Measurements from ENCODE around the gene RAB31. TPM values are rescaled to one million over a fixed set of nuclear protein-coding genes. Genes with fewer than 3 reads are reported as not detected.

RAB31 gene
- polyA plus RNA-seq, 1 donor from 2014 or later, result 16.3 TPM

GRCh38 chr18:9871244-9871746 lies 163.2 kb downstream of the RAB31 start:
- Histone ChIP-seq H3F3A (ENCODE audit: insufficient read depth, low read length, poor library complexity, severe bottlenecking) (no peaks in the 10 kb centered on the region), H3K4me2 (ENCODE audit: low read length) (no peak overlapping the region), H3K79me2 (replicated peaks; ENCODE audit: insufficient read depth, low read length) (no peaks in the 10 kb centered on the region), H3K9me3 (ENCODE audit: low read length) (no peaks in the 10 kb centered on the region), H2AFZ (ENCODE audit: low read depth, low read length) (no peak overlapping the region), H3K4me3 (ENCODE audit: low read length) (no peak overlapping the region), H3K27ac (ENCODE audit: low read length) (no peak overlapping the region), H3K9me2 (ENCODE audit: insufficient read depth, low read length) (no peaks in the 10 kb centered on the region), H3K9ac (ENCODE audit: low read length) (no peak overlapping the region), H3K36me3 (ENCODE audit: insufficient read depth, low read length) (no peaks in the 10 kb centered on the region), H4K20me1 (ENCODE audit: insufficient read depth) (no peaks in the 10 kb centered on the region), H3K27me3 (ENCODE audit: insufficient read depth, low read depth, low read length) (no peaks in the 10 kb centered on the region)
- TF ChIP-seq CTCF (IDR thresholded peaks at IDR 0.05; ENCODE audit: poor library complexity, severe bottlenecking) (no peak), TAF1 (IDR thresholded peaks at IDR 0.05; ENCODE audit: low read depth) (no peak), RAD21 (conservative IDR thresholded peaks at IDR 0.05) (no peak), REST (IDR thresholded peaks at IDR 0.05; ENCODE audit: borderline replicate concordance) (no peak), EZH2 (IDR thresholded peaks at IDR 0.05; ENCODE audit: borderline replicate concordance, insufficient read depth, low read length, poor library complexity, severe bottlenecking) (no peak), MXI1 (conservative IDR thresholded peaks at IDR 0.05; ENCODE audit: poor library complexity, severe bottlenecking) (no peak), POLR2AphosphoS5 (IDR thresholded peaks at IDR 0.05) (no peak), SMC3 (conservative IDR thresholded peaks at IDR 0.05; ENCODE audit: poor library complexity) (no peak), EP300 (conservative IDR thresholded peaks at IDR 0.05; ENCODE audit: poor library complexity, severe bottlenecking) (no peak)

GRCh38 chr18:9872823-9873222 lies 164.7 kb downstream of the RAB31 start:
- no peaks in the 10 kb centered on the region for H3K36me3 ChIP-seq (ENCODE audit: insufficient read depth, low read length)
- H3K4me2 ChIP-seq (ENCODE audit: low read length), result no peak overlapping the region
- H3K27ac ChIP-seq (ENCODE audit: low read length), result no peak overlapping the region
- no peaks in the 10 kb centered on the region for H4K20me1 ChIP-seq (ENCODE audit: insufficient read depth)
- H3K4me3 ChIP-seq (ENCODE audit: low read length), result no peak overlapping the region
- TF ChIP-seq EP300 (conservative IDR thresholded peaks at IDR 0.05; ENCODE audit: poor library complexity, severe bottlenecking) (no peak), SMC3 (conservative IDR thresholded peaks at IDR 0.05; ENCODE audit: poor library complexity) (no peak), MXI1 (conservative IDR thresholded peaks at IDR 0.05; ENCODE audit: poor library complexity, severe bottlenecking) (no peak), CTCF (IDR thresholded peaks at IDR 0.05; ENCODE audit: poor library complexity, severe bottlenecking) (no peak), REST (IDR thresholded peaks at IDR 0.05; ENCODE audit: borderline replicate concordance) (no peak), RAD21 (conservative IDR thresholded peaks at IDR 0.05) (no peak), EZH2 (IDR thresholded peaks at IDR 0.05; ENCODE audit: borderline replicate concordance, insufficient read depth, low read length, poor library complexity, severe bottlenecking) (no peak), TAF1 (IDR thresholded peaks at IDR 0.05; ENCODE audit: low read depth) (no peak), POLR2AphosphoS5 (IDR thresholded peaks at IDR 0.05) (no peak)
- H3K9me2 ChIP-seq (ENCODE audit: insufficient read depth, low read length), result no peaks in the 10 kb centered on the region
- H3K9me3 ChIP-seq (ENCODE audit: low read length), result no peaks in the 10 kb centered on the region
- no peaks in the 10 kb centered on the region for H3F3A ChIP-seq (ENCODE audit: insufficient read depth, low read length, poor library complexity, severe bottlenecking)
- H2AFZ ChIP-seq (ENCODE audit: low read depth, low read length), result no peak overlapping the region
- H3K79me2 ChIP-seq (replicated peaks; ENCODE audit: insufficient read depth, low read length), result no peaks in the 10 kb centered on the region
- H3K27me3 ChIP-seq (ENCODE audit: insufficient read depth, low read depth, low read length), result no peaks in the 10 kb centered on the region
- H3K9ac ChIP-seq (ENCODE audit: low read length), result no peak overlapping the region

Data from neural cell (in vitro differentiated cells).